K562 (cell line): ENCODE measurements around the gene MBD6.

Experiments
- BRCA1 ChIP-seq, 2 experiments: fragments of 450-650 bp in 1 of 2; sonication (generic) in 1 of 2; formaldehyde crosslinking in 1 of 2; IDR thresholded peaks; 2 replicates each; pipeline versions ENCODE4 v1.5.0 to v1.6.1; 2017 to 2020; ENCODE audit warnings: mild to moderate bottlenecking in 1 of 2, missing genetic modification reagents in 1 of 2
- FOXJ3 ChIP-seq: sonication (generic); formaldehyde crosslinking; IDR thresholded peaks from 2 replicates; pipeline ENCODE4 v1.4.0; 2020; ENCODE audit warnings: mild to moderate bottlenecking, missing genetic modification reagents
- TF ChIP-seq, protein P1 (sequence below), 2 experiments: fragments of 450-650 bp in 1 of 2; sonication (generic) in 1 of 2; formaldehyde crosslinking in 1 of 2; IDR thresholded peaks in 1 of 2; conservative IDR thresholded peaks in 1 of 2; 2 replicates each; pipeline versions ENCODE4 v1.6.1 to v1.8.1; 2016 to 2023; ENCODE audit warnings: mild to moderate bottlenecking in 2 of 2, moderate library complexity in 2 of 2, inconsistent platforms in 1 of 2, missing genetic modification reagents in 1 of 2
- TF ChIP-seq, protein P2 (sequence below), 3 experiments: IDR thresholded peaks in 2 of 3; conservative IDR thresholded peaks in 1 of 3; 2 replicates each; pipeline ENCODE4 v1.5.1; 2011 to 2012; ENCODE audit warnings: low read length in 3 of 3, mild to moderate bottlenecking in 3 of 3, control low read depth in 2 of 3, improper control_type of control experiment in 1 of 3, inconsistent platforms in 1 of 3, low read depth in 1 of 3, mixed read lengths in 1 of 3, moderate library complexity in 1 of 3; ENCODE audit not compliant: insufficient read depth in 2 of 3

DNA sequence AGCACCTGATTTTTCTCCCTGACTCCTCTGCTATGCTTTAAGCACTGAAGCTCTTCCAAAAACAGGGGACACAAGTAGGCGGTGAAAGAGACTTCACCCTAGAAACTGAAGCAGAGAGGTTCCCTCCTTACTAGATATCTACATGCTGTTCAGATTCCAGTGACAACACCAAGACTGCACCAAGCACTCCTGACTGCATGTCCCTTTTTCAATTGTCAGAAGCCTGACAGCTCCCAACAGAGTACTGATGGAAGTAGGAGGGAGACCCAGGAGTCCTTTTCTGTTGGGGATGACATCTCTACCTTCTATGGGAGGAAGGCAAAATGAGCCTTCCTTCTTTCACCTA is 13.9 kb downstream of the MBD6 start:
- TF ChIP-seq, protein P1, sequence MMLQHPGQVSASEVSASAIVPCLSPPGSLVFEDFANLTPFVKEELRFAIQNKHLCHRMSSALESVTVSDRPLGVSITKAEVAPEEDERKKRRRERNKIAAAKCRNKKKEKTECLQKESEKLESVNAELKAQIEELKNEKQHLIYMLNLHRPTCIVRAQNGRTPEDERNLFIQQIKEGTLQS (IDR thresholded peaks at IDR 0.05): no peak
- TF ChIP-seq, protein P1 (CRISPR knock-in tag; conservative IDR thresholded peaks at IDR 0.05): no peak
- TF ChIP-seq BRCA1 (IDR thresholded peaks at IDR 0.05) (no peak), BRCA1 (CRISPR knock-in tag; IDR thresholded peaks at IDR 0.05) (no peak), FOXJ3 (CRISPR knock-in tag) (no peak)
- TF ChIP-seq, protein P2, sequence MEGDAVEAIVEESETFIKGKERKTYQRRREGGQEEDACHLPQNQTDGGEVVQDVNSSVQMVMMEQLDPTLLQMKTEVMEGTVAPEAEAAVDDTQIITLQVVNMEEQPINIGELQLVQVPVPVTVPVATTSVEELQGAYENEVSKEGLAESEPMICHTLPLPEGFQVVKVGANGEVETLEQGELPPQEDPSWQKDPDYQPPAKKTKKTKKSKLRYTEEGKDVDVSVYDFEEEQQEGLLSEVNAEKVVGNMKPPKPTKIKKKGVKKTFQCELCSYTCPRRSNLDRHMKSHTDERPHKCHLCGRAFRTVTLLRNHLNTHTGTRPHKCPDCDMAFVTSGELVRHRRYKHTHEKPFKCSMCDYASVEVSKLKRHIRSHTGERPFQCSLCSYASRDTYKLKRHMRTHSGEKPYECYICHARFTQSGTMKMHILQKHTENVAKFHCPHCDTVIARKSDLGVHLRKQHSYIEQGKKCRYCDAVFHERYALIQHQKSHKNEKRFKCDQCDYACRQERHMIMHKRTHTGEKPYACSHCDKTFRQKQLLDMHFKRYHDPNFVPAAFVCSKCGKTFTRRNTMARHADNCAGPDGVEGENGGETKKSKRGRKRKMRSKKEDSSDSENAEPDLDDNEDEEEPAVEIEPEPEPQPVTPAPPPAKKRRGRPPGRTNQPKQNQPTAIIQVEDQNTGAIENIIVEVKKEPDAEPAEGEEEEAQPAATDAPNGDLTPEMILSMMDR (IDR thresholded peaks at IDR 0.05 in 2 of 3, conservative IDR thresholded peaks at IDR 0.05 in 1 of 3; ENCODE audit: insufficient read depth in 2 of 3, low read depth in 1 of 3, low read length in 3 of 3): no peak
